ENCODE results near the gene SETX.

SETX gene

GRCh38 chr9:132354637-132355355 is at the start of gene SETX:
TSS of gene SETX (minus strand) at chr9:132354986. CDS start at chr9:132349428, 5,558 bp downstream.
- TF ChIP-seq, protein P1, sequence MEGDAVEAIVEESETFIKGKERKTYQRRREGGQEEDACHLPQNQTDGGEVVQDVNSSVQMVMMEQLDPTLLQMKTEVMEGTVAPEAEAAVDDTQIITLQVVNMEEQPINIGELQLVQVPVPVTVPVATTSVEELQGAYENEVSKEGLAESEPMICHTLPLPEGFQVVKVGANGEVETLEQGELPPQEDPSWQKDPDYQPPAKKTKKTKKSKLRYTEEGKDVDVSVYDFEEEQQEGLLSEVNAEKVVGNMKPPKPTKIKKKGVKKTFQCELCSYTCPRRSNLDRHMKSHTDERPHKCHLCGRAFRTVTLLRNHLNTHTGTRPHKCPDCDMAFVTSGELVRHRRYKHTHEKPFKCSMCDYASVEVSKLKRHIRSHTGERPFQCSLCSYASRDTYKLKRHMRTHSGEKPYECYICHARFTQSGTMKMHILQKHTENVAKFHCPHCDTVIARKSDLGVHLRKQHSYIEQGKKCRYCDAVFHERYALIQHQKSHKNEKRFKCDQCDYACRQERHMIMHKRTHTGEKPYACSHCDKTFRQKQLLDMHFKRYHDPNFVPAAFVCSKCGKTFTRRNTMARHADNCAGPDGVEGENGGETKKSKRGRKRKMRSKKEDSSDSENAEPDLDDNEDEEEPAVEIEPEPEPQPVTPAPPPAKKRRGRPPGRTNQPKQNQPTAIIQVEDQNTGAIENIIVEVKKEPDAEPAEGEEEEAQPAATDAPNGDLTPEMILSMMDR (conservative IDR thresholded peaks at IDR 0.05; ENCODE audit: low read length), result no peak
- peak; percentile 96 for DNase-seq (ENCODE audit: low read depth)

DNA sequence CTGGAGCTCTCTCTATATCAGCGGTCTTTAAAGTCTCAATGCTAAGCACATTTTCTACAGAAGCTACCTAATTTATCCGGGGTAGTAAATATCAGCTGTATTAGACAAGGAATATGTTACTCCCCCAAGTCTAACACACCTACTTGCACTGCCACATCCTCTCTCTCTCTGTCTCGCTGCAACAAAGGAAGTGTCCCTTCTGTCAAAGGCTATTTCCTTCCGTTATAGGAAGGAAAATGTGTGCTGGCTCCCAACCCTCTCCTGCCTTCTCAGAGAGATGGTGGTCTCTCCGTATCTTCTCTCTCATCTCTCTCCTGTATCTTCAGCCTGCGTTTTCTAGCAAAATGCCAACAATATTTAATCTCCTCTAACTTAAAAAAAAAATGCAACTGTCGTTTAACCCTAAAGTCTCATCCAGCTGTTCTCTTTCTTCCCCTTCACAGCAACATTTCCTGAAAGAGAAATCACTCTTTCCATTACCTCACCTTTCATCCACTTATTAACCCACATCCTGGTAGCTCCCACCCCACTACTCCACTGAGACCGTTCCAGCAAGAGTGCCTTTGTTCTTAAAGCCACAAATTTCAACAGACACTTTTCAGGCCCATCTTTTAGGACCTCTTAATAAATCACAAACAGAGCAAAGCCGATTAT is 49.6 kb upstream of the SETX start:
- DNase-seq (ENCODE audit: low read depth), result peak; percentile 12
- TF ChIP-seq, protein P1 (conservative IDR thresholded peaks at IDR 0.05; ENCODE audit: low read length), result no peak
- H3K4me3 ChIP-seq (ENCODE audit: low read length), result no peak overlapping the region

More at GRCh38 chr9:132354637-132355355, at the start of gene SETX:
- peak within 1 kb of the TSS; percentile 90 for H3K4me3 ChIP-seq (ENCODE audit: low read length)

DNA sequence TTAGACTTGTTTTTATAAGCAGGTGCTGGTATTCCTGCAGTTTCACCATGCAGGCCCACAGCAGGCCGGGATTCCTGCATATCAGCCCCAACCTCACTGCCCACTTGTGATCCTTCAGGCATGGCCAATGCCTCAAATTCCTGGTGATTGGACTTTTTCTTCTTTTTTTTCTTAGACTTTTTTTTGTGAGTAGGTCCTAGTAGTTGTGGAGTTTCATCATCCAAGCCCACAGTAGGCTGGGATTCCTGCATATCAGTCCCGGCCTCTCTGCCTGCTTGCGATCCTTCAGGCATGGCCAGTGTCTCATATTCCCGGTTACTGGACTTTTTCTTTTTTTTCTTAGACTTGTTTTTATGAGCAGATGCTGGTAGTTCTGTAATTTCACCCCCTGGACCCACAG is 47.0 kb upstream of the SETX start:
- no peak overlapping the region for H3K4me3 ChIP-seq (ENCODE audit: low read length)
- TF ChIP-seq, protein P1 (conservative IDR thresholded peaks at IDR 0.05; ENCODE audit: low read length), result no peak
- no peak for DNase-seq (ENCODE audit: low read depth)

DNA sequence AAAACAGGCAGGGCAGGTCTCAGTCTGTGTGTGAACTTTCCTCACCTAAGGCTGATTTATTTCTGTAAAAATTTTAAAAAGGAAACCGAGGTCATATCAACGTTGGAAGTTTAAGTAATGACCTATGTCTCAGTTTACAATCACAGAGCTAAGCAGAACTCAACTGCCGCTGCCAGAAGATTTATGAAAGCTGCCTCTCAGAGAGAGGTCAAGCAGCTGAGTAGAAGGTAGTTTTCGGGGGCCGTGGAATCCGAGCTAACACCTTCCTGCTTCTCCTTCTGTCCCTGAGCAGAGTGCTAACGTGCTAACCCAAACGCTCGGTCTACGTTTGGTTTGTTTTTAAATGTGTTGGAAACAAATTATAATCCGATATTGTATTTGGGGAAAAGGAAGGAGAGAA is 40.8 kb upstream of the SETX start:
- TF ChIP-seq, protein P1 (conservative IDR thresholded peaks at IDR 0.05; ENCODE audit: low read length), result no peak
- no peak for DNase-seq (ENCODE audit: low read depth)
- H3K4me3 ChIP-seq (ENCODE audit: low read length), result no peak overlapping the region

- TF ChIP-seq, protein P1 (conservative IDR thresholded peaks at IDR 0.05; ENCODE audit: low read length), result no peak
- no peak overlapping the region for H3K4me3 ChIP-seq (ENCODE audit: low read length)
- no peak for DNase-seq (ENCODE audit: low read depth)
Measured at GRCh38 chr9:132391449-132391848, 36.7 kb upstream of the SETX start.

GRCh38 chr9:132390966-132391365 is 36.2 kb upstream of the SETX start:
- no peak overlapping the region for H3K4me3 ChIP-seq (ENCODE audit: low read length)
- DNase-seq (ENCODE audit: low read depth), result no peak
- TF ChIP-seq, protein P1 (conservative IDR thresholded peaks at IDR 0.05; ENCODE audit: low read length), result no peak

DNA sequence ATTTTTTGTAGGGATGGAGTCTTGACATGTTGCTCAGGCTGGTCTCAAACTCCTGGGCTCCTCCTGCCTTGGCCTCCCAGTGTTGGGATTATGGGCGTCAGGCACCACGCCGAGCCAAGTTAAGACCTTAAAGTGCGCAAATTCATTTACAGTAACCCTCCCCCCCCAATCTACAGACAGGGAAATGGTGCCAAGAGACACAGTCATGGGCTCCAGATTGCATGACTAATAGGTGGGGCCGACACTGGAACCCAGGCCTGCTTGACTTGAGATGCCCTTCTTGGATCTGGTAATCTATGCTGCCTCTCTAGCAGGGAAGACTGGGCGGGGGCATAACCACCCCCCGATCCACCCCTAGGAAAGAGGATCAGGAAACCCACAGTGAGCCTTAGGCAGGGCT is 32.3 kb upstream of the SETX start:
- DNase-seq (ENCODE audit: low read depth), result no peak
- TF ChIP-seq, protein P1 (conservative IDR thresholded peaks at IDR 0.05; ENCODE audit: low read length), result no peak
- H3K4me3 ChIP-seq (ENCODE audit: low read length), result no peak overlapping the region
